Pulmonary artery endothelial cell (primary cell): Measurements from ENCODE around the gene DYRK2. TPM values are rescaled to one million over a fixed set of nuclear protein-coding genes. Genes with fewer than 3 reads are reported as not detected.
"Not testable (repeated sequence)": the region's sequence is repeated elsewhere in the genome, so short reads cannot be mapped to it uniquely, and the experiment has no call there.

Source experiments
- DNase-seq: peaks from one replicate; pipeline ENCODE4 v3.0.0-alpha.2; 2011; ENCODE audit warnings: low read depth, low spot score
- total RNA-seq: library from RNA; depleted of rRNA; stranded (reverse); fragments of >200 nt; gene quantifications from 2 replicates; pipeline ENCODE4 v1.2.3, GENCODE V29; 2014

Gene DYRK2
- total RNA-seq, 1 donor from 2014 or later, result 10.5 TPM

DNA sequence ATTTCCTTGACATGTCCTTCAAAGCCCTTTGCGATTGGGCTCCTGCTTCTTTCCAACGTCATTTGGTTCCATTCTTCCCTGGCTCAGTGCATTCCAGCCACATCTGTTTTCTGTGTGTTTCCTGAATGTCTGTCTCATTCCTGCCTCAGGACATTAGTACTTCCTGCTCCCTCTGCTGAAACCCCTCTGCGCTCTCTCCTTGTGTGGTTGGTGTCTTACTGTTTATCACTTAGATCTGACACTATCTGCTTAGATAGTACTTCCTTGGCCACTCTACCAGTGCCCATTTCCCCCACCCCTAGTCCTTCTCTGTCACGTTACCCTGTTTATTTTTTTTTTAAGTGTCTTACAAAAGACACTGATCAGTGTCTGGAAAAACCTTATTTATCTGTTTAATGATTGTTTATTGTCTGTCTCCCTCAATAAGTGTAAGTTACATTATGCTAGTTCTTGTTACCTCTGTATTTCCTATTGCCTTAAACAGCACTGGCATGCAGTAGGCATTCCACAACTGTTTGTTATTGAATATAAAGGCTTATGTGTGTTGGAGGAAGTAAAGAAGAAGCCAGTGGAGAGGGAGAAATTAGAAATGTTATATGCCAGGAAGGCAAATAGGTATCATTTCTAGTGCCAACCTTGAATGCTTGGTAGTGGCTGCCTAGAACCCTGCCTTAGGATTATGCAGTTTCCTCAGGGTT lies 21.5 kb downstream of the DYRK2 start:
- DNase-seq, result no peak

DNA sequence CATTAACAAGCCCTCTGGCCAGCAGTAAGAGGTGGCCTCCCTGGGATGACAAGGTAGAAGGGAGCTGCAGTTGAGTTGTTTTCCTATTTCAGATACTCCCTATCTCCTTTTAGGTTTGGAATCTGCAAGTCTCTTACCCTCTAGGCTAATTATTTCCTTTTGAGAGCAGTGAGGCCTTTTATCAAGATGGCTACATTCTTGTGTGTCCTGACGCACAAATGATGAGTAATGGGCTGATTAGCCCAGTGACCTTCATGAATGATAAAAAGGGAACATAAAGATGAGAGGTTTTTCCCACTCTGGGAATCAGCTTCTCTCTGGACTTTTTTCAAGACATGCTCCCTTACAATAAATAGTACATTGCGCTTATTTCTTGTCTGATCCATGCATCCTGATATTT lies 22.9 kb downstream of the DYRK2 start:
- no peak for DNase-seq

- no peak for DNase-seq
Observed at GRCh38 chr12:67671892-67672291, 23.3 kb downstream of the DYRK2 start.

GRCh38 chr12:67672507-67672906 lies 24.0 kb downstream of the DYRK2 start:
- DNase-seq, result not testable (repeated sequence)

DNA sequence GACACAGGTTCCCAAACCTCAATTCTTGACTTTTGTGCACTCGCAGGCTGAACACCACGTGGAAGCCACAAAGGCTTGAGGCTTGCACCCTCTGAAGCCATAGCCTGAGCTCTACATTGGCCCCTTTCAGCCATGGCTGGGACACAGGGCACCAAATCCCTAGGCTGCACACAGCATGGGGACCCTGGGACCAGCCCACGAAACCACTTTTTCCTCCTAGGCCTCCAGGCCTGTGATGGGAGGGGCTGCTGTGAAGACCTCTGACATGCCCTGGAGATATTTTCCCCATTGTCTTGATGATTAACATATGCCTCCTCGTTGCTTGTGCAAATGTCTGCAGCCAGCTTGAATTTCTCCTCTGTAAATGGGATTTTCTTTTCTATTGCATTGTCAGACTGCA lies 25.0 kb downstream of the DYRK2 start:
- DNase-seq, result not testable (repeated sequence)

- no peak for DNase-seq
Observed at GRCh38 chr12:67674417-67674816, 25.9 kb downstream of the DYRK2 start.

GRCh38 chr12:67676624-67677023 lies 28.1 kb downstream of the DYRK2 start:
- no peak for DNase-seq

GRCh38 chr12:67677166-67677565 lies 28.6 kb downstream of the DYRK2 start:
- no peak for DNase-seq

GRCh38 chr12:67681105-67681778 lies 32.7 kb downstream of the DYRK2 start:
- DNase-seq, result peak; percentile 58

GRCh38 chr12:67681941-67682620 lies 33.5 kb downstream of the DYRK2 start:
- DNase-seq, result no peak

- no peak for DNase-seq
Observed at GRCh38 chr12:67689385-67689784, 40.8 kb downstream of the DYRK2 start.

GRCh38 chr12:67690656-67691055 lies 42.1 kb downstream of the DYRK2 start:
- no peak for DNase-seq

GRCh38 chr12:67691220-67691619 lies 42.7 kb downstream of the DYRK2 start:
- no peak for DNase-seq

DNA sequence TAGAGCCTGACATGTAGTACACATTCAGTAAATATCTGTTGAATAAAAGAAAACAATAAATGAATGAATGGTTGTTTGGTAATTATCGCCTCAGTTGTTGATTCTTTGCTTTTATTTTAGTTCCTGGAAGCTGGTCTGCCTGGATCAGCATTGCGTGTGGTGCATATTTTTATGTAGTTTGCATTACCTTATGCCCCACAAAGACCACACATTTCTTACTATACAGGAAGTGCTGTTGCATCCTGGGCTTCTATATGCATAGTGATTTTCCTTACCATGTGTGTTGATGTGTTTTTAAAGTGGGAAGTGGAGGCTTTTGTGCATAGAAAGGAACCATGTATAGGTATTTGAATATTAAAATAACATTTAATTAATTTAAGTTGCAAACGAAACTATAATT lies 43.6 kb downstream of the DYRK2 start:
- DNase-seq, result no peak

DNA sequence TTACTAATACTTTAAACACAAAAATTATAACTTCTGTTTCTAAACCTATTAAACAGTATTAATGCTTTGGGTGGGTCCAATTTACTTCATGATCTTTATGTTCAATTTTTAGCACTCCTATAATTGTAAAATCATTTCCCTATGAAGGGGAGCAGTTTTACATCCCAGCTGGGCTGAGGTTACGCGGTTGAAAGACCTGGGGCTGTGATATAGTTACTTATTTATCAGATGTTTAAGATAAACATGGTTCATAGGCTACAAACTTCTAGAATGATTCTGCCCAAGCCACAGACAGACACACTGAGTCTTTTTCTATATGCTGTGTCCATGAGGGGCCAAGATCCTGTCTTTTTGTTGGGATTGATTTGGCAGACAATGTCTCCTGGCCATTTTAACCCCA lies 44.4 kb downstream of the DYRK2 start:
- DNase-seq, result no peak

DNA sequence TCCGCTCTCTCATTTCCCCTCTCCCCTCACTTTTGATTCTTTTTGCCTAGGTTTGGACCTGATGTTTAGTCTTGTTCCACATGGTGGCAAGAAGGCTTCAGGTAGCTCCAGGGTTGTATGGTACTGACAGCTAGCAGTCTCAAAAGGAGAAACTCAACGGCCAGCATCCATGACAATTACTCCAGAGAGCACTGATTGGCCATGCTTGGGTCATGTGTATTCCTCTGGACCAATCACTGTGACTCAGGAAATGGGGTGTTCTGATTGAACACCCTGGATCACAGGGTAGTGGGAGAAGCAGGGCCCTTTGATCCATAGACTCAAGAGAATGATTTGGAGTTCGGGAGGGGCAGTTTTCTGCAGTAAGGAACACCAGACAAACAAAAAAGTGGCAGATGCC lies 45.3 kb downstream of the DYRK2 start:
- no peak for DNase-seq

GRCh38 chr12:67694306-67694900 lies 45.9 kb downstream of the DYRK2 start:
- no peak for DNase-seq

DNA sequence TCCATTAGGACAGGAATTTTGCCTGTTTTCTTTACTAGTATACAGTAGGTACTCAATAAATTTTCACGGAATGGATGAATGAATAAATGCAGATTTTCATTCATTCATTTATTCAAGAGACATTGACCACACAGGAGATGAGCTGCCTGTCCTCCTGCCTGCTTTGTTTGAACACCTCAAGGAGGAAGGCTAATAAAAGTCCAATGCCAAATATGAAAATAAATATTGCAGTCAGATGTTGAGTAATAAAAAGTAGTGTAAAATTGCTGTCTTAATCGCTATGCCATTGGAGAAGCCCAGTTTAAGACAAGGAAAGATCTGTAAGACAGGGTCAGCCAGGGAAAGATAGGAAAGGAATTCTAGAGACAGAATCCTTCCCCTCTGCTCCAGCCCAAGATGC lies 47.4 kb downstream of the DYRK2 start:
- DNase-seq, result no peak

GRCh38 chr12:67697443-67697842 lies 48.9 kb downstream of the DYRK2 start:
- DNase-seq, result no peak

- DNase-seq, result no peak
Observed at GRCh38 chr12:67697967-67698366, 49.4 kb downstream of the DYRK2 start.

- no peak for DNase-seq
Observed at GRCh38 chr12:67698672-67699581, 50.4 kb downstream of the DYRK2 start.
